Activated CD4-positive, alpha-beta T cell treated with anti-CD3 and anti-CD28 coated beads, Interleukin-2, Interleukin-4, amounts not matched to agents 100 ng/mL and 50 ng/mL, durations not matched to agents 16 hours and 8 hours (primary cell): ENCODE measurements around the gene RBL2.
"Not testable (repeated sequence)": the region's sequence is repeated elsewhere in the genome, so short reads cannot be mapped to it uniquely, and the experiment has no call there.

Source experiments
- DNase-seq: peaks from one replicate; pipeline ENCODE4 v3.0.0-alpha.2; 2020; ENCODE audit warnings: low spot score

Gene RBL2

GRCh38 chr16:53504665-53505064, 70.4 kb downstream of the RBL2 start:
- DNase-seq = peak; percentile 38

GRCh38 chr16:53506254-53506653, 72.0 kb downstream of the RBL2 start:
- DNase-seq = no peak

GRCh38 chr16:53507464-53508179, 73.4 kb downstream of the RBL2 start:
- DNase-seq = no peak

GRCh38 chr16:53509906-53510703, 75.8 kb downstream of the RBL2 start:
- DNase-seq = peak; percentile 52

GRCh38 chr16:53510704-53511070, 76.4 kb downstream of the RBL2 start:
- DNase-seq = no peak

GRCh38 chr16:53511084-53511402, 76.8 kb downstream of the RBL2 start:
- no peak for DNase-seq

GRCh38 chr16:53511403-53512280, 77.4 kb downstream of the RBL2 start:
- no peak for DNase-seq

GRCh38 chr16:53512795-53513194, 78.5 kb downstream of the RBL2 start:
- not testable (repeated sequence) for DNase-seq

GRCh38 chr16:53515259-53515658, 81.0 kb downstream of the RBL2 start:
- no peak for DNase-seq

- DNase-seq = no peak
Measured at GRCh38 chr16:53515811-53516210, 81.5 kb downstream of the RBL2 start.

GRCh38 chr16:53517851-53518250, 83.6 kb downstream of the RBL2 start:
- no peak for DNase-seq

- DNase-seq = peak; percentile 92
Measured at GRCh38 chr16:53518550-53519416, 84.5 kb downstream of the RBL2 start.

- no peak for DNase-seq
Measured at GRCh38 chr16:53519417-53520091, 85.3 kb downstream of the RBL2 start.

- no peak for DNase-seq
Measured at GRCh38 chr16:53523126-53523804, 89.0 kb downstream of the RBL2 start.

- DNase-seq = no peak
Measured at GRCh38 chr16:53523971-53524548, 89.8 kb downstream of the RBL2 start.

- no peak for DNase-seq
Measured at GRCh38 chr16:53528797-53529196, 94.5 kb downstream of the RBL2 start.

- no peak for DNase-seq
Measured at GRCh38 chr16:53529513-53529912, 95.2 kb downstream of the RBL2 start.

- DNase-seq = no peak
Measured at GRCh38 chr16:53530046-53530445, 95.8 kb downstream of the RBL2 start.

- DNase-seq = no peak
Measured at GRCh38 chr16:53530741-53531140, 96.5 kb downstream of the RBL2 start.

GRCh38 chr16:53534206-53534605, 99.9 kb downstream of the RBL2 start:
- DNase-seq = no peak
